HAP-1 (cell line): ENCODE measurements around the gene SPTLC2.
"Not testable (repeated sequence)": the region's sequence is repeated elsewhere in the genome, so short reads cannot be mapped to it uniquely, and the experiment has no call there.

Source experiments
- DNase-seq, 2 experiments: peaks; one replicate each; pipeline ENCODE4 v3.0.0-alpha.2; 2016 to 2020; ENCODE audit warnings: low spot score in 2 of 2
- H3K27me3 ChIP-seq: fragments of 250-450 bp; sonication (Bioruptor Pico); 2 replicates; pipeline ENCODE4 v1.5.1; 2020; ENCODE audit warnings: low read depth, mild to moderate bottlenecking, moderate library complexity
- H3K36me3 ChIP-seq: fragments of 250-450 bp; sonication (Bioruptor Pico); replicated peaks from 2 replicates; pipeline ENCODE4 v1.5.1; 2020; ENCODE audit warnings: mild to moderate bottlenecking
- H3K4me1 ChIP-seq: fragments of 250-450 bp; sonication (Bioruptor Pico); 2 replicates; pipeline ENCODE4 v1.5.1; 2020; ENCODE audit warnings: mild to moderate bottlenecking
- H3K4me3 ChIP-seq: fragments of 250-450 bp; sonication (Bioruptor Pico); 2 replicates; pipeline ENCODE4 v1.5.1; 2020; ENCODE audit warnings: mild to moderate bottlenecking, moderate library complexity
- H3K9me3 ChIP-seq: fragments of 250-450 bp; sonication (Bioruptor Pico); 2 replicates; pipeline ENCODE4 v1.5.1; 2020; ENCODE audit warnings: mild to moderate bottlenecking, moderate library complexity
- in situ Hi-C: fragments of 300-500 bp; cut with MboI; formaldehyde crosslinking; loops from 3 replicates; pipeline ENCODE4 v1.14.3; 2020; ENCODE audit warnings: low sequenced_read_pairs, inconsistent platforms, mixed read lengths

Gene SPTLC2

GRCh38 chr14:77565289-77565993, 51.0 kb downstream of the SPTLC2 start:
- Histone ChIP-seq H3K36me3 (peaks cover 3% of the 10 kb centered on the region), H3K9me3 (no peaks in the 10 kb centered on the region), H3K4me3 (no peak overlapping the region), H3K27me3 (no peaks in the 10 kb centered on the region), H3K4me1 (peaks cover 11% of the 10 kb centered on the region)
- DNase-seq, result peak in 1 of 2 experiments; percentile 25
- in situ Hi-C loops, result no loop called here

- in situ Hi-C loops, result no loop called here
- no peak overlapping the region for H3K4me3 ChIP-seq
- H3K36me3 ChIP-seq, result 0 out of 2 replicates have a peak, but pooled peaks cover 2% of the 10 kb centered on the region
- peaks cover 11% of the 10 kb centered on the region for H3K4me1 ChIP-seq
- DNase-seq, result no peak
- no peaks in the 10 kb centered on the region for H3K27me3 ChIP-seq
- H3K9me3 ChIP-seq, result no peaks in the 10 kb centered on the region
Measured at GRCh38 chr14:77562681-77563080, 53.8 kb downstream of the SPTLC2 start.

- DNase-seq, result no peak
- no peaks in the 10 kb centered on the region for H3K27me3 ChIP-seq
- H3K4me3 ChIP-seq, result no peak overlapping the region
- 0 out of 2 replicates have a peak, but pooled peaks cover 3% of the 10 kb centered on the region for H3K36me3 ChIP-seq
- in situ Hi-C loops, result no loop called here
- peaks cover 11% of the 10 kb centered on the region for H3K4me1 ChIP-seq
- H3K9me3 ChIP-seq, result no peaks in the 10 kb centered on the region
Measured at GRCh38 chr14:77561881-77562280, 54.6 kb downstream of the SPTLC2 start.

- Histone ChIP-seq H3K27me3 (no peaks in the 10 kb centered on the region), H3K9me3 (no peaks in the 10 kb centered on the region), H3K4me3 (no peak overlapping the region), H3K4me1 (no peaks in the 10 kb centered on the region), H3K36me3 (peaks cover 12% of the 10 kb centered on the region)
- in situ Hi-C loops, result no loop called here
- DNase-seq, result no peak
Measured at GRCh38 chr14:77559381-77559780, 57.1 kb downstream of the SPTLC2 start.

GRCh38 chr14:77557391-77557790, 59.0 kb downstream of the SPTLC2 start:
- H3K4me1 ChIP-seq, result no peaks in the 10 kb centered on the region
- H3K9me3 ChIP-seq, result no peaks in the 10 kb centered on the region
- H3K36me3 ChIP-seq, result peaks cover 14% of the 10 kb centered on the region
- in situ Hi-C loops, result no loop called here
- H3K4me3 ChIP-seq, result no peak overlapping the region
- H3K27me3 ChIP-seq, result no peaks in the 10 kb centered on the region
- DNase-seq, result no peak

GRCh38 chr14:77556946-77557345, 59.5 kb downstream of the SPTLC2 start:
- no peak overlapping the region for H3K4me3 ChIP-seq
- in situ Hi-C loops, result no loop called here
- H3K36me3 ChIP-seq, result peaks cover 16% of the 10 kb centered on the region
- no peaks in the 10 kb centered on the region for H3K9me3 ChIP-seq
- H3K27me3 ChIP-seq, result no peaks in the 10 kb centered on the region
- no peaks in the 10 kb centered on the region for H3K4me1 ChIP-seq
- DNase-seq, result no peak

- Histone ChIP-seq H3K4me1 (no peaks in the 10 kb centered on the region), H3K36me3 (peaks cover 22% of the 10 kb centered on the region), H3K27me3 (no peaks in the 10 kb centered on the region), H3K4me3 (no peak overlapping the region), H3K9me3 (no peaks in the 10 kb centered on the region)
- DNase-seq, result no peak
- in situ Hi-C loops, result no loop called here
Measured at GRCh38 chr14:77554816-77555599, 61.4 kb downstream of the SPTLC2 start.

- no peak overlapping the region for H3K4me3 ChIP-seq
- in situ Hi-C loops, result no loop called here
- no peaks in the 10 kb centered on the region for H3K4me1 ChIP-seq
- DNase-seq, result no peak
- H3K27me3 ChIP-seq, result no peaks in the 10 kb centered on the region
- peaks cover 29% of the 10 kb centered on the region for H3K36me3 ChIP-seq
- H3K9me3 ChIP-seq, result no peaks in the 10 kb centered on the region
Measured at GRCh38 chr14:77554207-77554606, 62.2 kb downstream of the SPTLC2 start.

- in situ Hi-C loops, result no loop called here
- H3K4me1 ChIP-seq, result no peaks in the 10 kb centered on the region
- H3K9me3 ChIP-seq, result no peaks in the 10 kb centered on the region
- H3K36me3 ChIP-seq, result peaks cover 27% of the 10 kb centered on the region
- no peak overlapping the region for H3K4me3 ChIP-seq
- H3K27me3 ChIP-seq, result no peaks in the 10 kb centered on the region
- DNase-seq, result no peak
Measured at GRCh38 chr14:77549451-77549850, 67.0 kb downstream of the SPTLC2 start.

- no peak for DNase-seq
- Histone ChIP-seq H3K27me3 (no peaks in the 10 kb centered on the region), H3K9me3 (no peaks in the 10 kb centered on the region), H3K36me3 (peaks cover 24% of the 10 kb centered on the region), H3K4me1 (peaks cover 9% of the 10 kb centered on the region), H3K4me3 (no peak overlapping the region)
- in situ Hi-C loops, result no loop called here
Measured at GRCh38 chr14:77547512-77548180, 68.8 kb downstream of the SPTLC2 start.

- H3K4me1 ChIP-seq, result peaks cover 12% of the 10 kb centered on the region
- H3K36me3 ChIP-seq, result peaks cover 17% of the 10 kb centered on the region
- H3K4me3 ChIP-seq, in situ Hi-C loops, H3K9me3 ChIP-seq, H3K27me3 ChIP-seq, DNase-seq: not testable (repeated sequence)
Measured at GRCh38 chr14:77545171-77545570, 71.3 kb downstream of the SPTLC2 start.

GRCh38 chr14:77544571-77544970, 71.9 kb downstream of the SPTLC2 start:
- H3K4me1 ChIP-seq, result peaks cover 12% of the 10 kb centered on the region
- in situ Hi-C loops, result no loop called here
- peaks cover 12% of the 10 kb centered on the region for H3K36me3 ChIP-seq
- no peaks in the 10 kb centered on the region for H3K9me3 ChIP-seq
- H3K4me3 ChIP-seq, result no peak overlapping the region
- DNase-seq, result no peak
- H3K27me3 ChIP-seq, result no peaks in the 10 kb centered on the region

- Histone ChIP-seq H3K36me3 (peaks cover 8% of the 10 kb centered on the region), H3K4me3 (no peak overlapping the region), H3K9me3 (no peaks in the 10 kb centered on the region), H3K4me1 (peaks cover 12% of the 10 kb centered on the region), H3K27me3 (no peaks in the 10 kb centered on the region)
- in situ Hi-C loops, result no loop called here
- no peak for DNase-seq
Measured at GRCh38 chr14:77543637-77544334, 72.7 kb downstream of the SPTLC2 start.
